ENCODE measurements around the gene SPART. TPM values are rescaled to one million over a fixed set of nuclear protein-coding genes. Genes with fewer than 3 reads are reported as not detected.

Gene SPART
- total RNA-seq, 4 donors from 2014 or later: 79.1 to 117 (median 89.6) TPM

Small RNA genes lying within 50 kb of the gene (small RNA-seq; reads per million reads assigned to genes)
- gene RNU6-71P: not detected

Other genes with a start within 250 kb of the SPART start
- gene DCLK1, start 215.0 kb downstream of the SPART start, total RNA-seq: 100 to 1,000 TPM in 3 of 4 donors, 10 to 100 TPM in 1; 78.9 to 116 (median 106) TPM
- gene SOHLH2, start 131.8 kb downstream of the SPART start, total RNA-seq: under 1 TPM in 1 of 4 donors, not detected in 3; 0.98 TPM
- gene CCDC169, start 48.6 kb downstream of the SPART start, total RNA-seq: under 1 TPM in 2 of 4 donors, not detected in 2; 0.22 to 0.51 TPM
- 1 to 10 TPM in 1 of 4 donors, under 1 TPM in 2, not detected in 1; 0.22 to 1.2 (median 0.38) TPM for gene CCNA1, start 86.1 kb upstream of the SPART start, total RNA-seq

All from subcutaneous adipose tissue (tissue), 4 donors.